MG63 (cell line): Measurements from ENCODE around the gene FCN1. TPM values are rescaled to one million over a fixed set of nuclear protein-coding genes. Genes with fewer than 3 reads are reported as not detected.
A peak's percentile ranks its signal among the peaks of the same experiment; 100 is the strongest.

ENCODE experiments used
- DNase-seq: peaks from one replicate; pipeline ENCODE4 v3.0.0-alpha.2; 2020
- H3K27me3 ChIP-seq: fragments of 250-450 bp; sonication (Bioruptor Pico); 2 replicates; pipeline ENCODE4 v1.5.1; 2020; ENCODE audit warnings: mild to moderate bottlenecking, moderate library complexity
- H3K36me3 ChIP-seq: fragments of 250-450 bp; sonication (Bioruptor Pico); 2 replicates; pipeline ENCODE4 v1.5.1; 2020; ENCODE audit warnings: mild to moderate bottlenecking, moderate library complexity
- H3K4me3 ChIP-seq: fragments of 250-450 bp; sonication (Bioruptor Pico); 2 replicates; pipeline ENCODE4 v1.5.1; 2020; ENCODE audit warnings: mild to moderate bottlenecking, moderate library complexity
- H3K9me3 ChIP-seq: fragments of 250-450 bp; sonication (Bioruptor Pico); 2 replicates; pipeline ENCODE4 v1.5.1; 2020; ENCODE audit warnings: mild to moderate bottlenecking, moderate library complexity
- total RNA-seq: library from RNA; depleted of rRNA; stranded (reverse); fragments of >200 nt; shearing (Covaris generic); gene quantifications from 2 replicates; pipeline ENCODE4 v1.2.3, GENCODE V29; 2014; ENCODE audit warnings: low replicate concordance

FCN1 gene
- total RNA-seq, 1 experiment from 2014 or later = not detected

DNA sequence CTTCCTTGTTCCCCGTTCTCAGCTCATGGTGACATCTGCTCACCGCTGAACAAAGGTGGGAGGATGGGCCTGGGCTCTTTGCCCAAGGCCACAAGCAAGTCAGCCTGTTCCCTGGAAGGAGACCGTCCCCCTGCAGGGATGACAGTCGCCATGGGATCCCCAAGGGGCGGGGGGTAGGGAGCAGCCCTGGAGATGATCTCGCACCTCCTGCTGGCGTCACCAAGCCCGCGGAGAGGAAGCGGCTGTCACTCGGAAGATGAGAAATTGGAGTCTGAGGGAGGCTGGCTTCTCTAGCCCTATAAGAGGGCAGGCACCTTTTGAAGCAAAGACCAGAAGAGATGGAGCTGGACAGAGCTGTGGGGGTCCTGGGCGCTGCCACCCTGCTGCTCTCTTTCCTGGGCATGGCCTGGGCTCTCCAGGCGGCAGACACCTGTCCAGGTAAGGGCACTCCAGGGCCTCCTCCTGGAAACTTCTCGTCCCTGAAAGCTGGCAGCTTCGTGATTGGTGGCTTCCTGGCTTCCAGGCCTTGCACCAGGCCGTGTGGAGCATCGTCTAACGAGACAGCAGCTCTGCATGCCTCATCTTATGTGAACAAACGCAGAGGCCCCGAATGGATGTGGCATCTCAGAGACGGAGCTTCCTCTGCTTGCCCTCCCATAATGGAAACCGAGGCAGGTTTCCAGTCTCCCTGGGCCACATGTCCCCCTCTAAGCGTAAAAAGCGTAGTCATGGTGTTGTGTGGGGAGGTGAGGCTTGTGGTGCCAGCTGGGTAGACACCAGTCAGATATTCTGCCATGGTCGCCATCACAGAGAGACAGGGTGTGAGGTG, 37.0 kb downstream of the FCN1 start, which contains the start of gene FCN2:
FCN2 (plus strand) TSS at position 327 of the 829 bp plus-strand sequence; CDS start at position 339, 12 bp downstream.
- Histone ChIP-seq H3K4me3 (no peak within 1 kb of the TSS), H3K9me3 (no peaks in the 10 kb centered on the region), H3K27me3 (0 out of 2 replicates have a peak, but pooled peaks cover 4% of the 10 kb centered on the region), H3K36me3 (no peaks in the 10 kb centered on the region)
- DNase-seq = no peak

DNA sequence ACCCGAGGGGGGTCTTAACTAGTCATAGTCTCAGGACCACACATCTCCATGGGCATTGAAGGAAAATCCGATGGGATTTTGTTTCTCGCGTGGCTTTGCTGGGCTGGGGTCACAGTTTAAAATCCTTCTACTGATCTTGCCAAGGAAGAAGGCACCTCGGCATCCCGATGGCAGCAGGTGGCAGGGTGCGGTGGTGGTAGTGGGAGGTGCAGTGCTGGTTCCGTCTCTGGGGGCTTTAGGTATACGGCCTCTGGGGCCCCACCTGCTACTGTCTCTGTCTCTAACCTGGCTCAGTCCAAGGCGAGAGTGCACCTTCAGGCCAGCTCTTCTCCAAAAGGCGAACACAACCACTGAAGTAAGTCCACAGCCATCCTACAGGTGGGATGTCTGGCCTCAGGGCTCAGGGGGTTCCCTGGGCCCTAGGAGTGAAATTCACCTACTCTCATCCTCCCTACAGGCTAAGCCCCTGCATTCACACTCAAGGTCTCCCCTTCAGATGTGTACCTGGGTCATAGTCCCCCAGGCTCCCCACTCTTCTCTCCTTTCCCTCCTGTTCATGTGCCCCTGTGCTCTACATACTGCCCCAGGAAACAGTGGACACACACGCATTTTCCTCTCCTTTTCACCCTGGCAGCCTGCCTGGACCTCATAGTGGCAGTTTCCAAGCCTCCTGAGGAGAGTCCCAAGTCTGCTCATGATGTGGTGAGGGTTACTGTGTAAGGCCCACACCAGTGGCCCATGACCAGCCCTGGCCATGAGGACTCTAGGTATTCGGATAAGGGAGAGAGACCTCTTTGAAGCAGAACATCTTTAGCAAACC, 37.8 kb downstream of the FCN1 start:
- Histone ChIP-seq H3K9me3 (no peaks in the 10 kb centered on the region), H3K36me3 (no peaks in the 10 kb centered on the region), H3K4me3 (no peak overlapping the region), H3K27me3 (0 out of 2 replicates have a peak, but pooled peaks cover 4% of the 10 kb centered on the region)
- no peak for DNase-seq

DNA sequence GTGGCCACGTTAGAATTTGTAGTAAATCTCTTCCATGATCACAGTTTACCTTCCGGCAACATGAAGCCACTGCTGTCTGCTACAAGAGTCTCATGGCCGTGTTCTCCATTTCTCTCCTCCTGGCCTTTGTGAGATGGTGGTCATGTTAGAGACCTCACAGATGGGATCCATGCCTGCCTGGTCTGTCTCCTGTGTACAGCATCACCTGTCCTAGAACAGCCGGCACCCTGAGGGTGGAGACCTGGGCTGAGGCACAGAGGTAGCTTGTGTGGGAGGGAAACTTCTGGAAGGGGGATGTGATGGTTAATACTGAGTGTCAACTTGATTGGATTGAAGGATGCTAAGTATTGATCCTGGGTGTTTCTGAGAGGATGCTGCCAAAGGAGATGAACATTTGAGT, 40.2 kb downstream of the FCN1 start:
- Histone ChIP-seq H3K27me3 (0 out of 2 replicates have a peak, but pooled peaks cover 4% of the 10 kb centered on the region), H3K36me3 (no peaks in the 10 kb centered on the region), H3K4me3 (no peak overlapping the region)

DNA sequence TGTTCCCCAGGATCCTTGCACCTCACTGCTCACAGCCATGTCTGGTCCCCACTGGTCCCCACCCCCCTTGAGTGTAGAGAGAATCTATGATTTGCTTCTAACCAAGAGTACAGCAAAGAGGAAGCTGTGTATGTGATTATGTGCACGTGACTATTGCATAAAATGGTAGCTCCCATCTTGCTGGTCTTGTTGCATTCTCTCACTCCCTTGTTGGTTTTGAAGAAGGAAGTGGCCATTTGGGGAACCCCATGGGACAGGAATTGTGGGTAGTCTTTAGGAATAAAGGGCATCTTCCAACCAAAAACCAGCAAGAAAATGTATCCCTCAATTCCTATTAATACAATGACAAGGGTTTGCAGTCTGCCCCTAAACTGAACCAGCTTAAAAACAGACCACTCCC, 42.3 kb downstream of the FCN1 start:
- Histone ChIP-seq H3K9me3 (no peaks in the 10 kb centered on the region), H3K27me3 (0 out of 2 replicates have a peak, but pooled peaks cover 4% of the 10 kb centered on the region), H3K4me3 (no peak overlapping the region), H3K36me3 (no peaks in the 10 kb centered on the region)
- DNase-seq = no peak

More for the DNA sequence above, 40.2 kb downstream of the FCN1 start:
- no peak for DNase-seq
- H3K9me3 ChIP-seq = no peaks in the 10 kb centered on the region

DNA sequence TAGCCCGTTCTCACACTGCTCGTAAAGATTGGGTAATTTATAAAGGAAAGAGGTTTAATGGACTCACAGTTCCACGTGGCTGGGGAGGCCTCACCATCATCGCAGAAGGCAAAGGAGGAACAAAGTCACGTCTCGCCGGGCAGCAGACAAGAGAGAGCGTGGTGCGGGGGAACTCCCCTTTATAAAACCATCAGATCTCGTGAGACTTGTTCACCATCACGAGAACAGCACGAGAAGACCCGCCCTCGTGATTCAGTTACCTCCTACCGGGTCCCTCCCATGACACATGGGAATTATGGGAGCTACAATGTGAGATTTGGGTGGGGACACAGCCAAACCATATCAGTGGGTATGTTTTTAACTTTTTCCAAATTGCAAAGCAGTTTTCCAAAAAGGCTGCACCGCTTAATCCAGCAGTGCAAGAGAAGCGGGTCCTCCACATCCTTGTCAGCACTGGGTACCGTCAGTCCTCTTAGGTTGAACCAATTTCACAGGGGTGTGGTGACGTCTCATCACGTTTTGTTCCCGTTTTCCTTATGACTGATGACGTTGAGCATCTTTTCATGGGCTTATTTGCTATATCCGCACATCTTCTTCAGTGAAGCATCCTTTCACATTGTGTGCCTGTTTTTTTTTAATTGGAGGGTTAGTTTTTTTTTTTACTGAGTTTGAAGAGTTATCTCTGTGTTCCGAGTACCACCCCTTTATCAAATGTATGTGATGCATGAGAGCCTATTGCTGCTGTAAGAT, 45.1 kb downstream of the FCN1 start:
- 0 out of 2 replicates have a peak, but pooled peaks cover 4% of the 10 kb centered on the region for H3K27me3 ChIP-seq
- DNase-seq = no peak
- H3K9me3 ChIP-seq = no peaks in the 10 kb centered on the region
- no peaks in the 10 kb centered on the region for H3K36me3 ChIP-seq
- H3K4me3 ChIP-seq = no peak overlapping the region

DNA sequence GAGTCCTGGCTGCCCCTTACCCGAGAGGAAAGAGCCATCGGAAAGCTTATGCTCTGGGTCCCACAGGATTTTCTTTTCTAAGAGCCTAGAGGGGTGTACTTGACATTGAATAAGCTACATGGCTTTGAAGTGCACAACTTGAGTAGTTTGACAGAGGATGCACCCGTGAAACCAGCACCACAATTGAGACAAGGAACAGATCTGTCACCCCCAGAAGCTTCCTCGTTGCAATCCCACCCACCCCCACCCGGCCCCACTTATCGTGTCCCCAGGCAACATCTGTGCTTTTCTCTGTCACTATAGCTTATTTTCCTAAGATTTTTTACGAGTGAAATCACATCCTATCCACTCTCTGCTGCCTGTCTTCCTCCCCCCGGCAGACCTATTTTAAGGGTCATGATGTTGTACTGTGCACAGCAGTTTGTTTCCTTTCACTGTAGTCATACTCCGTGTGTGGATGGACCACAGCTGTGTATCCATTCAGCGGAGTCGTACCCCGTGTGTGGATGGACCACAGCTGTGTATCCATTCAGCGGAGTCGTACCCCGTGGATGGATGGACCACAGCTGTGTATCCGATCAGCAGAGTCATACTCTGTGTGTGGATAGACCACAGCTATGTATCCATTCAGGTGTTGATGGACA, 45.9 kb downstream of the FCN1 start:
- no peak overlapping the region for H3K4me3 ChIP-seq
- 0 out of 2 replicates have a peak, but pooled peaks cover under 1% of the 10 kb centered on the region for H3K27me3 ChIP-seq
- no peaks in the 10 kb centered on the region for H3K9me3 ChIP-seq
- no peak for DNase-seq
- H3K36me3 ChIP-seq = no peaks in the 10 kb centered on the region

DNA sequence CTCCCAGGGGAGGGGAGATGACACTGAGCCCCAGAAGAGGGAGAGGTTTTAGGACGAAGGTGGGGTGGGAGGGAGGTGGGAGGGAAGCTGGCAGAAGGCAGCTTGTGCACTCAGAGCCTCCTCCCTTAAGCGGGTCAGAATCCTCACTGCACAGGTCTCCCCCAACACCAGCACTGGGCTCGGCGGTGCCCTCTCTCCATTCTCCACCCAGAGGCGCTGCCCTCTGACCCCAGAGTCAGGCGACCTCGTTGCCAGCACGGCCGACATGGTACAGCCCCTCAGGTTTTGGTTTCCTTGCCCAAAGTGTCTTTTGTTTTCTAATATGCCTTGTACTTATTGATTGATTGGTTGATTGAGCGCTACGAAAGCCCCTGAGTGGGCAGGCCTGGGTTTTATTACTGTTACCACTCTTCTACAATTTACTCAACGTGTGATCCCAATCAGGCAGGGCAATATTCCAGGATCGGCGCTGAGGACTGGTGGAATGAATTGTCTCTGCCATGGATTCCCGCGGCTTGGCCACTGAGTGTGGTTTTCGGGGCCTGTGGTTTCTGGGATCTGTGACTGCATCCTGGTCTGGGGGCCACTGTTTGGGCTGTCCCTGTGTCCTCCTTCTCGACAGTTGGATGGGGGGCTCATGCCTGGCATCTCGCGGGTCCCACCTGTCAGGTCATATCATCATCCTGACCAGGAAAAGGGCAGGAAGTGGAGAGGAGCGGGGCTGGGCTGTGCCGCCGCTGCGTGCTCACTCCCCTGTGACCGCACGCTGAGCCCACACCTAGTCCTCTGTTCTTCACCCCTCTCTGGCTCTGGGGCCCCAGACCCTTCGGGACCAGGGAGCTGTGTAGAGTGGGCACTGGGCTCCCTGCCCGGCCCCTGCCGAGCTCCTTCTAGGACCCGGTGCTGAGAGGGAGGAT, 46.7 kb downstream of the FCN1 start:
- Histone ChIP-seq H3K9me3 (no peaks in the 10 kb centered on the region), H3K27me3 (no peaks in the 10 kb centered on the region), H3K4me3 (no peak overlapping the region), H3K36me3 (no peaks in the 10 kb centered on the region)
- no peak for DNase-seq

DNA sequence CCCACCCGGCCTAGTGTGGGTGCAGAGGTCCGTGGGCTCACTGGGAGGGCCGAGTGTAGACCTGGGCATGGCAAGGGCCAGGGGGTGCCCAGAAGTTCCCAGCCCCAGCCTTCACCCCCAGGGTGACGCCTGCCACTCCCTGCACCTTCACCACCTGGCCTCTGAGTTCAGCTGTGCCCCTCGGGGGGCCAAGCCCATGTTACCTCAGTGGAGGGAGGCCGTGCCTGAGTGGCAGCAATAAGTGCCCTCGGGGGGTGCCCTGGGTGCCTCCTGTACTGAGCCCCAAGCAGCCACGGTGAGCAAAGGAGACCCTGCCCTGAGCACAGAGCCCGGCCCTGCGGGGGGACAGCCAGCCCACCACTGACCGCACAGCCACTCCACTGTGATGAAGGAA, 47.4 kb downstream of the FCN1 start:
- H3K36me3 ChIP-seq = no peaks in the 10 kb centered on the region

DNA sequence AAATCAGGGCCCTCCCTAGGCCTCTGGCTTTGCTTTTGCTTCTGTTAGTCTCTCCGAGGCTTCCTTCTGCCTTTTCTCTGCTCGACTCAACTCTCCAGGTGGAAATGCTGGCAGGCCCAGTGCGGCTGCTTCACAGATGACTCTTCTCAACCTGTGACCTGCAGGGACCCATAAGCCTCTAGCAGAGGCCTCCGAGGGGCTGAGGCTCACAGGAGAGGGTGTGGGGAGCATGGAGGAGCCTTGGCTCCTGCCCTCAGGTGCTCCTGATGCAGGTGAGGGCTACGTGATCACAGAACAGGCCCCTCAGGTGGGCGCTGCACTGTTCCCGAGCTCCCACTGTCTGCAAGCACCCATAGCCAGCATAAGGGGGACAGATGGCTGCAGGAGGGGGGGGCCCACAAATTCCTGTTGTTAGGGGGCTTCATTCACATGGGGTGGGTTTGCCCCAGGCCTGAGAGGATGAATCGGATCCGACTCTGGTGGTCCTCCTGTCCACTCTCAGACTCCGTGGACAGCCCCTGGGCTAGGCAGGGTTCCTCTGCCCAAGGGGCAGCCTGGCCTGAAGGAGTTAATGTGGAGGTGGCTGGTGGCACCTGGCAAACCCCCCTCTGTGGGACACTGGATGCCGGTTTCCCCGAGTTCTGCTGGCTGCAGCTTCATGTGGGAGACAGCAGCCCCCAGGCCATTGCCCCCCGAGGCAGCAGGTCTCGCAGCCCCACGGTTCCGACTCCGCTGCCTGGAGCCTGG, 48.0 kb downstream of the FCN1 start:
- Histone ChIP-seq H3K9me3 (no peaks in the 10 kb centered on the region), H3K27me3 (no peaks in the 10 kb centered on the region), H3K4me3 (no peak overlapping the region), H3K36me3 (no peaks in the 10 kb centered on the region)
- no peak for DNase-seq

More for the DNA sequence above, 47.4 kb downstream of the FCN1 start:
- DNase-seq = no peak
- Histone ChIP-seq H3K27me3 (no peaks in the 10 kb centered on the region), H3K4me3 (no peak overlapping the region), H3K9me3 (no peaks in the 10 kb centered on the region)

DNA sequence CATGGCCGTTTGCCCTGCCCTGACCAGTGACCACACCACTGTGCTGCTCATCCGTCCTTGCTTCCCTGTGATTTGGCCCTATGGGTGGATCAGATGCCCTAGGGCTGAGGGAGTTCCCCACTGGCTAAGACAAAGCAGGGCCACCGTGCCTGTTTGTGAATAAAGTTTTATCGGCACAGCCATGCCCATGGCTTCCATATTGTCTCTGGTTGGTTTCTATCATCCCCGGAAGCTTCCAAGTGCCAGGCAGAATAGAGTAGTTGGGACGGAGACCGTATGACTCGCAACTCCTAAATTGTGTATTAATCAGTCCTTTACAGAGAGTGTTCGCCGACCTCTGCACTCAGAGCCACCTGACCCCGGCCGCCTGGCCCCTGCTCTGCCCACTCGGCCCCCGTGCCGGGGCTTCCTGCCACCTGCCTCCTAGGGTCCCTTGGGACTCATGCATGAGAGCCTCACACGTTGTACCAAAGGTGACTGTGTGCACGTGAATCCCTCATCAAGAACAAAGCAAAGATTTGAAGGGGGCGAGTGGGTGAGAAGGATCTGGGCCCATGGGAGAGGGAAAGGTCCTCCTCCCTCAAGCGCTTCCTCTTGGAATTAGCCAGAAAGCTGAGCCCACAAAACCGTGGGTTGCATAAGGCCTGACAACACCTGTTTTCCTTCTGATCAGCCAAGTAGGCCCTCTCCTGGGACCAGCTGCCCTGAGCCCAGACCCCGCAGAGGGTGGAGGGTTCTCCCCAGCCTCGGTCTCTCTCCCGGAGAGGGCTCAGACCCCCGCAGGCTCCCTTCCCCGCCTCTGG, 48.8 kb downstream of the FCN1 start:
- Histone ChIP-seq H3K36me3 (no peaks in the 10 kb centered on the region), H3K9me3 (no peaks in the 10 kb centered on the region), H3K4me3 (no peak overlapping the region), H3K27me3 (no peaks in the 10 kb centered on the region)
- no peak for DNase-seq

DNA sequence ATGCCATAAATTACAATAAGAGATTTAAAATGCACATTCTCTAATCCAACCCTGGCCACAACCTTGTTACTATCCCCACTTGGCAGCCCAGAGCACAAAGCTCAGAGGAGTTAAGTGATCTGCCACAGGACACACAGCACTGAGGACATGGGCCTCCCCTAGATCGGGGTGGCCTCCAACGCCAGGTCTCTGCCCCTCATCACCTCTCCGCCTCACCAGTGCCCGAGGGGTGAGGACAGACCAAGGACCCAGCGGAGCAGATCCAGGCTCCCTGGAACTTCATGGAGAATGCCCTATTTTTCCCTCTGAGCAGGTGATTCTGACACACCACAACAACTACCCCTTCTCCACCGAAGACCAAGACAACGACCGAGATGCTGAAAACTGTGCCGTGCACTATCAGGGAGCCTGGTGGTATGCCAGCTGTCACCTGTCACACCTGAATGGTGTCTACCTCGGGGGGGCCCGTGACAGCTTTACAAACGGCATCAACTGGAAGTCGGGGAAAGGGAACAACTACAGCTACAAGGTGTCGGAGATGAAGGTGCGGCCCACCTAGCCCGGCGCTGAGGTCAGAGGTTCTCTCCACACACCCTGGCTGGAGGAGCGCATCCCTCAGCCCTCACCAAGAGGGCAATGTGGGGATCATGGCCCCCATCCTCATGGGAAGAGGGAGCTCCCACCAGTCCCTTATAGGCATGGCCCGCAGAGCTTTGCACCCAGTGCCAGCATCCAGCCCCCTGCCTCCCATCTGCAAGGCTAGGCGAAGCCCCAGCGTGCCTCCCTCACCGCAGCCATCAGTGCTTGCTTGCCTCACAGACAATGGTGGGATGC, 49.6 kb downstream of the FCN1 start:
- H3K27me3 ChIP-seq = no peaks in the 10 kb centered on the region
- DNase-seq = no peak
- H3K4me3 ChIP-seq = no peak overlapping the region
- H3K36me3 ChIP-seq = no peaks in the 10 kb centered on the region
- H3K9me3 ChIP-seq = no peaks in the 10 kb centered on the region

DNA sequence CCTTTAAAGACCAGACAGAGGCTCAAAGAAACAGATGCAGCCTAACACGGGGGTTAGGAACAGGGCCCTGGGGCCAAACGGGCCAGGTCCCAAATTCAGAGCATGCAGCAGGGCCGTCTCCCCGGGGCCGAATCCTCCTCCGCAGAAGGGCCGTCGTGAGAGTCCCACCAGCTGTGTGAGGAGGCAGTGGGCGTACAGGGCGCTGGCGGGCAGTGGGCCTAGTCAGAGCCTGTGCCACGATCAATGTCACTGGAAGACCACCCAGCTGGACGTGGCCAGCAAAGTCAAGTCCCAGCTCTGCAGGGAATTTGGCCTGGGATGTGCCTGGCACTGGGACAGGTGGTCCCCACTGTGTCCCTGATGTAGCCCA, 52.9 kb downstream of the FCN1 start:
- Histone ChIP-seq H3K27me3 (no peaks in the 10 kb centered on the region), H3K4me3 (no peak overlapping the region), H3K36me3 (no peaks in the 10 kb centered on the region), H3K9me3 (no peaks in the 10 kb centered on the region)
- DNase-seq = no peak

DNA sequence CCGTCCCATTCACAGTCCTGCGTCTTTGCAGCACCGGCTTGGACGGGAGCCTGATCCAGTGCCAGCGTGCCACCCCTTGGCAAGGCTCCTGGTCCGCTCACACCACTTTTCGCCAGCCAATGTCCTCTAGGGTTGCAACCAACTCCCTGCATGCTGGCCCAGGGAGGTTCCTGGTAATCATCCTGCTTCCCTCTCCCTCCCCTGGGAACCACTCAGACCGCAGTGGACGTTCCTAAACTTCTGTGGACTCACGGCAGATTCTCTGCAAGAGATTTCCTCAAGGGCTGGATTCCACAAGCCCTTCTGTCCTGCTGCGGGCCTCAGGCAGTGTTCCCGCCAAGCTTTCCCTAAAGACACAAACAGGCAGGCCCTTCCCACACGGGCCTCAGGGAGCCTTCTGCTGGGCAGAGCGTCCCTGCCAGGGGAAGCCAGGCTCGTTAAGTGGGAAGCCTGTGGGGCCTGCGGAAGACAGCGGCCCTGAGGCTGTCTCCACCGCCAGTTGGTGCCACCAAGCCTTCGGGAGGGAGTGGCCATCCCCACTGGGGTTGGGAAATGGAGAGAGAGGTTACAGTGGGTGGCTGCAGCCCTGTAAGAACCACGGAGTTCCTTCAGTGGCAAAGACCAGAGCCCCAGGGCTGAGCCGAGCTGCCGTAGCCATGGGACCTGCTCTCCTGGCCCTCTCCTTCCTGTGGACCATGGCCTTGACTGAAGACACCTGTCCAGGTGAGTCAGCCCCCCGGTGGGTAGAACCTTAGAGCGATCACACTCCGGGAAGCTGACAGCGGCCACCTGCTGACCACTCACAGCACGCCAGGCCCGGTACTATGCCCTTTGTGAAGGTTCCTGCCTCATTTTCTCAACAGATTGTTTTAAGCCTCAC, 53.5 kb downstream of the FCN1 start:
- DNase-seq = peak; percentile 81
- H3K9me3 ChIP-seq = no peaks in the 10 kb centered on the region
- no peak overlapping the region for H3K4me3 ChIP-seq
- H3K36me3 ChIP-seq = no peaks in the 10 kb centered on the region
- no peaks in the 10 kb centered on the region for H3K27me3 ChIP-seq
